GM12801 (cell line): ENCODE results near the gene MDK.

Source experiments
- TF ChIP-seq, protein P1 (sequence below): IDR thresholded peaks from one replicate; pipeline ENCODE4 v1.5.1; 2011; ENCODE audit warnings: control low read depth; ENCODE audit not compliant: insufficient read length; ENCODE audit errors: extremely low read depth

Gene MDK

GRCh38 chr11:46366260-46366659, 15.2 kb upstream of the MDK start:
- TF ChIP-seq, protein P1, sequence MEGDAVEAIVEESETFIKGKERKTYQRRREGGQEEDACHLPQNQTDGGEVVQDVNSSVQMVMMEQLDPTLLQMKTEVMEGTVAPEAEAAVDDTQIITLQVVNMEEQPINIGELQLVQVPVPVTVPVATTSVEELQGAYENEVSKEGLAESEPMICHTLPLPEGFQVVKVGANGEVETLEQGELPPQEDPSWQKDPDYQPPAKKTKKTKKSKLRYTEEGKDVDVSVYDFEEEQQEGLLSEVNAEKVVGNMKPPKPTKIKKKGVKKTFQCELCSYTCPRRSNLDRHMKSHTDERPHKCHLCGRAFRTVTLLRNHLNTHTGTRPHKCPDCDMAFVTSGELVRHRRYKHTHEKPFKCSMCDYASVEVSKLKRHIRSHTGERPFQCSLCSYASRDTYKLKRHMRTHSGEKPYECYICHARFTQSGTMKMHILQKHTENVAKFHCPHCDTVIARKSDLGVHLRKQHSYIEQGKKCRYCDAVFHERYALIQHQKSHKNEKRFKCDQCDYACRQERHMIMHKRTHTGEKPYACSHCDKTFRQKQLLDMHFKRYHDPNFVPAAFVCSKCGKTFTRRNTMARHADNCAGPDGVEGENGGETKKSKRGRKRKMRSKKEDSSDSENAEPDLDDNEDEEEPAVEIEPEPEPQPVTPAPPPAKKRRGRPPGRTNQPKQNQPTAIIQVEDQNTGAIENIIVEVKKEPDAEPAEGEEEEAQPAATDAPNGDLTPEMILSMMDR: no peak

DNA sequence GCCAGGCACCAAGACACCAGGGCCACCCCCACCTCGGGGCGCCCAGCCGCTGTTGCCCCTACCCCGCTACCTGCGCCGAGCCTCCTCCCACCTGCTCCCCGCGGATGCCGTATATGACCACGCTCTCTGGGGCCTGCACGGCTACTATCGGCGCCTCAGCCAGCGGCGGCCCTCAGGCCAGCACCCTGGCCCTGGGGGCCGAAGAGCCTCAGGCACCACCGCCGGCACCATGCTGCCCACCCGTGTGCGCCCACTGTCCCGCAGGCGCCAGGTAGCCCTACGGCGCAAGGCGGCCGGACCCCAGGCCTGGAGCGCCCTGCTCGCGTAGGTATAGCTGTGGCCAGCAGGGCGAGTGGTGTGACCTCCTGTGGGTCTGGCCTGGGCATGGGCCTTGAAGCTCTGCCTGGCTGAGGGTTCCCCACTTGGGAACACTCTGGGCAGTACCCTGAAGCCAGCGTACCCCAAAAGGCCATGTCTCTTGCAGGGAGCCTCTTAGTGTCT, 14.8 kb upstream of the MDK start:
- TF ChIP-seq, protein P1: no peak

GRCh38 chr11:46367244-46367915, 14.1 kb upstream of the MDK start:
- TF ChIP-seq, protein P1: no peak

DNA sequence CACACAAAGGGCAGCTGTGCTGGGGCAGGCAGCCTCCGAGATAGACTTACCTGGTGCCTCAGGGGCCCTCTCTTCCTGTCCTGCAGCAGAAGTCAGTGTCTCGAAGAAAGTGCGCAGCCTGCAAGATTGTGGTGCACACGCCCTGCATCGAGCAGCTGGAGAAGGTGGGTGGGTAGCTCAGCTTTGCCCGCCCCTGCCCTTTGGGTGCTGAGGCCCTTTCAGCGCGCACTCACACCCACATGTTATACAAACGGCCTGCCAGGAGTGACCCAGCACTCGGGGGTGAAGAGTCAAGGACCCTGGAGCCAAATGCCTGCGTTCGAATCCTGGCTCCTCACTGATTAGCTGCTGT, 13.6 kb upstream of the MDK start:
- TF ChIP-seq, protein P1: no peak

- TF ChIP-seq, protein P1: no peak
These were observed 11.9 kb upstream of the MDK start for GRCh38 chr11:46369458-46370152.

DNA sequence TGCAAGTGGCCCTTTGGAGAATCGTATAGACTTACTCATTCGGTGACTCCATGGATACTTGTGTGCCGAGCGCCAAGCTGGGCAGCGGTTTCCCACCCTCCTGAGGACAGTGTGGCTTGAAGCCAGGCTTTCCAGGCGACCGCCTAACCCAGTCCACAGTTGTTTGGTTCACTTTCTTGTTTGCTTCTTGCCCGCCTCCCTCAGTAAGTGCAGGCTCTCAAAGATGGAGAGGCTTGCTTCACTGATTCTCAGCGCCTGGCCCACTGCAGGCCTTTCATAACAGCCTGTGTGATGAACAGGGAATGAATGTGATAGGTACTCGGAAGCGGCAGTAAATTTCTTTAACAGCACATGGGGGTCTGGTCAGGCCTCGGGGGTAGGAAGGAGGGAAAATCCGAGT, 11.2 kb upstream of the MDK start:
- TF ChIP-seq, protein P1: no peak

GRCh38 chr11:46372086-46372485, 9.4 kb upstream of the MDK start:
- TF ChIP-seq, protein P1: no peak
